B cell (primary cell): Measurements from ENCODE around the gene TBCC. TPM values are rescaled to one million over a fixed set of nuclear protein-coding genes. Genes with fewer than 3 reads are reported as not detected.

Experiments
- ATAC-seq: fragments of 200-7000 bp; cut with Tn5 transposase; one replicate; pipeline ENCODE4 v1.10.0; 2021; ENCODE audit warnings: low read depth, mild to moderate bottlenecking, moderate number of reproducible peaks, moderate library complexity
- CTCF ChIA-PET: fragments of 350-600 bp; sonication (Branson Sonifier 250); formaldehyde crosslinking; loops from one replicate; lab custom pipeline; 2021; ENCODE audit warnings: antibody characterized with exemption, inconsistent platforms; lab: Charles Lee
- POLR2A ChIA-PET: fragments of 350-600 bp; sonication (Branson Sonifier 250); formaldehyde crosslinking; loops from one replicate; lab custom pipeline; 2021; ENCODE audit warnings: antibody characterized with exemption; lab: Charles Lee
- DNase-seq: peaks from one replicate; pipeline ENCODE4 v3.0.0; 2013
- H2AFZ ChIP-seq: 2 replicates; pipeline ENCODE4 v1.6.1; 2012; ENCODE audit warnings: mild to moderate bottlenecking, low read depth, low read length; ENCODE audit not compliant: insufficient read depth, poor library complexity, severe bottlenecking
- H3K27ac ChIP-seq, 2 donors: 1 replicate in 1 of 2; 2 replicates in 1 of 2; pipeline ENCODE4 v1.5.1; 2012 to 2013; ENCODE audit warnings: low read length in 2 of 2, mild to moderate bottlenecking in 2 of 2, moderate library complexity in 1 of 2
- H3K27me3 ChIP-seq, 4 experiments: fragments of 200-600 bp in 1 of 4; sonication (generic) in 1 of 4; replicated peaks in 1 of 4; 1 replicate in 2 of 4; 2 replicates in 2 of 4; pipeline versions ENCODE4 v1.6.1 to v1.7.0; 2013 to 2016; ENCODE audit warnings: low read length in 3 of 4, mild to moderate bottlenecking in 2 of 4, mixed read lengths in 1 of 4, moderate library complexity in 1 of 4; ENCODE audit not compliant: insufficient read depth in 4 of 4, control insufficient read depth in 3 of 4; ENCODE audit errors: control extremely low read depth in 1 of 4
- H3K36me3 ChIP-seq, 2 experiments: replicated peaks in 1 of 2; 1 replicate in 1 of 2; 2 replicates in 1 of 2; pipeline versions ENCODE4 v1.6.1 to v1.7.1; 2013; ENCODE audit warnings: low read length in 1 of 2; ENCODE audit not compliant: insufficient read depth in 2 of 2, control insufficient read depth in 1 of 2; ENCODE audit errors: control extremely low read depth in 1 of 2, extremely low read depth in 1 of 2
- H3K4me1 ChIP-seq, 2 donors: fragments of 200-600 bp in 1 of 2; sonication (generic) in 1 of 2; 1 replicate in 1 of 2; 2 replicates in 1 of 2; pipeline versions ENCODE4 v1.5.1 to v1.6.1; 2013 to 2017; ENCODE audit warnings: low read length in 2 of 2; ENCODE audit not compliant: control insufficient read depth in 2 of 2, insufficient read depth in 2 of 2
- H3K4me2 ChIP-seq: replicated peaks from 2 replicates; pipeline ENCODE3; 2012; ENCODE audit warnings: mild to moderate bottlenecking, low read depth, low read length; ENCODE audit not compliant: poor library complexity, severe bottlenecking
- H3K4me3 ChIP-seq, 5 experiments: fragments of 200-600 bp in 1 of 5; sonication (generic) in 1 of 5; 1 replicate in 3 of 5; 2 replicates in 2 of 5; pipeline versions ENCODE4 v1.5.1 to v1.7.0; 2011 to 2016; ENCODE audit warnings: low read length in 4 of 5, mild to moderate bottlenecking in 4 of 5, low read depth in 2 of 5, control low read depth in 1 of 5, moderate library complexity in 1 of 5; ENCODE audit not compliant: insufficient read depth in 1 of 5; ENCODE audit errors: control extremely low read depth in 1 of 5, extremely low read depth in 1 of 5
- H3K79me2 ChIP-seq: fragments of 200-600 bp; sonication (generic); one replicate; pipeline ENCODE4 v1.6.0; 2016; ENCODE audit warnings: low read length; ENCODE audit not compliant: control insufficient read depth, insufficient read depth
- H3K9ac ChIP-seq: fragments of 200-600 bp; sonication (generic); 2 replicates; pipeline ENCODE4 v1.6.1; 2017; ENCODE audit warnings: mild to moderate bottlenecking, low read length, moderate library complexity
- H3K9me3 ChIP-seq, 3 donors: one replicate each; pipeline versions ENCODE4 v1.6.1 to v1.7.1; 2013; ENCODE audit warnings: low read length in 2 of 3; ENCODE audit not compliant: control insufficient read depth in 2 of 3, insufficient read depth in 1 of 3; ENCODE audit errors: control extremely low read depth in 1 of 3
- H4K20me1 ChIP-seq: 2 replicates; pipeline ENCODE4 v1.6.0; 2012; ENCODE audit warnings: mild to moderate bottlenecking, low read length; ENCODE audit not compliant: insufficient read depth, control insufficient read depth, poor library complexity, severe bottlenecking
- H3K27ac Mint-ChIP-seq: one replicate; pipeline ENCODE4 v1.8.0; 2021; ENCODE audit warnings: mixed read lengths
- H3K27me3 Mint-ChIP-seq: one replicate; pipeline ENCODE4 v1.8.0; 2021; ENCODE audit warnings: mixed read lengths
- H3K4me1 Mint-ChIP-seq: one replicate; pipeline ENCODE4 v1.8.0; 2021; ENCODE audit warnings: mixed read lengths
- H3K4me3 Mint-ChIP-seq: one replicate; pipeline ENCODE4 v1.8.0; 2021; ENCODE audit warnings: mixed read lengths
- H3K9me3 Mint-ChIP-seq: one replicate; pipeline ENCODE4 v1.8.0; 2022; ENCODE audit warnings: mixed read lengths; ENCODE audit not compliant: insufficient read depth
- EZH2 ChIP-seq: IDR thresholded peaks from 2 replicates; pipeline ENCODE4 v1.6.1; 2012; ENCODE audit warnings: borderline replicate concordance, low read depth, mild to moderate bottlenecking, moderate library complexity, low read length; ENCODE audit not compliant: insufficient read depth, poor library complexity, severe bottlenecking
- WGBS: methylation state at CpG from one replicate; pipeline ENCODE4 v1.1.5; 2013; ENCODE audit warnings: missing lambda C conversion rate; ENCODE audit not compliant: insufficient coverage; 5-methylcytosine and 5-hydroxymethylcytosine counted together
- intact Hi-C: fragments of 100-400 bp; cut with micrococcal nuclease; formaldehyde crosslinking; loops from one replicate; pipeline ENCODE4 v1.10.0; 2022
- polyA plus RNA-seq: library from polyadenylated mRNA; depleted of rRNA; stranded (reverse); fragments of >200 nt; gene quantifications from 2 replicates; pipeline ENCODE4 v1.2.3, GENCODE V29; 2012
- total RNA-seq, 2 donors: library from RNA; stranded (reverse); fragments of 120-200 nt in 1 of 2; gene quantifications; 1 replicate in 1 of 2; 2 replicates in 1 of 2; pipeline versions ENCODE4 v1.2.3 to v1.2.4, GENCODE V29; 2013 to 2022
- TF ChIP-seq, protein P1 (sequence below): fragments of 200-600 bp; IDR thresholded peaks from one replicate; pipeline ENCODE4 v1.8.0; 2022; ENCODE audit warnings: antibody characterized with exemption, mild to moderate bottlenecking

TBCC gene
- total and polyA plus RNA-seq, 2 donors (not counting 1 experiment from before 2014, with no cell fraction given) = 35.7 to 55.7 TPM

DNA sequence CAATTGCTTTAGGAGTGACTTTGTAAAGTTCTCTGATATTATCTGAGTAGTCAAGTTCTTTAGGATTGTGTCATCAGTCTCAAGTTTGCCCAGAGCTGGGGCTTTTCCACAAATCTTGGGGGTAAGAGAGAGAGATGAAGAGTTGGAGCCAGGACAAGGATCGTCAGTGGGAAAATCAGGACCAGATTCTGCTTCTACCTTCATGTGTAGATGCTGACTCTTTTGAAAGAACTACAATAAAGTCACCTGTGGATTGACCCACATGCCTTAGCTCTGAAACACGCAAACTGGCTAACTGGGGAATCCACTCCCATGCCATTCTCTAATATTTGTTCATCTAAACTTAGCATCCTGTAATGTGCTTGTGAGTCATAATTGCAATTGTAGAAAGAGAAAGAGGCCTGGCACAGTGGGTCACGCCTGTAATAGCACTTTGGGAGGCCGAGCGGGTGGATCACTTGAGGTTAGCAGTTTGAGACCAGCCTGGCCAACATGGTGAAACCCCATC is 20.3 kb upstream of the TBCC start:
- H3K27me3 Mint-ChIP-seq = no peaks in the 10 kb centered on the region
- DNase-seq = no peak
- TF ChIP-seq EZH2 = no peak
- TF ChIP-seq, protein P1, sequence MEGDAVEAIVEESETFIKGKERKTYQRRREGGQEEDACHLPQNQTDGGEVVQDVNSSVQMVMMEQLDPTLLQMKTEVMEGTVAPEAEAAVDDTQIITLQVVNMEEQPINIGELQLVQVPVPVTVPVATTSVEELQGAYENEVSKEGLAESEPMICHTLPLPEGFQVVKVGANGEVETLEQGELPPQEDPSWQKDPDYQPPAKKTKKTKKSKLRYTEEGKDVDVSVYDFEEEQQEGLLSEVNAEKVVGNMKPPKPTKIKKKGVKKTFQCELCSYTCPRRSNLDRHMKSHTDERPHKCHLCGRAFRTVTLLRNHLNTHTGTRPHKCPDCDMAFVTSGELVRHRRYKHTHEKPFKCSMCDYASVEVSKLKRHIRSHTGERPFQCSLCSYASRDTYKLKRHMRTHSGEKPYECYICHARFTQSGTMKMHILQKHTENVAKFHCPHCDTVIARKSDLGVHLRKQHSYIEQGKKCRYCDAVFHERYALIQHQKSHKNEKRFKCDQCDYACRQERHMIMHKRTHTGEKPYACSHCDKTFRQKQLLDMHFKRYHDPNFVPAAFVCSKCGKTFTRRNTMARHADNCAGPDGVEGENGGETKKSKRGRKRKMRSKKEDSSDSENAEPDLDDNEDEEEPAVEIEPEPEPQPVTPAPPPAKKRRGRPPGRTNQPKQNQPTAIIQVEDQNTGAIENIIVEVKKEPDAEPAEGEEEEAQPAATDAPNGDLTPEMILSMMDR = no peak
- Histone ChIP-seq H3K4me3 (no peak overlapping the region), H3K9ac (no peak overlapping the region), H3K79me2 (peaks cover 10% of the 10 kb centered on the region), H3K4me2 (no peak overlapping the region), H4K20me1 (no peaks in the 10 kb centered on the region), H3K4me1 (peaks cover 5 to 8% of the 10 kb centered on the region in 2 donors), H3K9me3 (no peaks in the 10 kb centered on the region), H3K36me3 (peaks cover 2 to 5% of the 10 kb centered on the region in 2 experiments), H3K27me3 (no peaks in the 10 kb centered on the region), H3K27ac (no peak overlapping the region), H2AFZ (no peak overlapping the region)
- intact Hi-C loops = no loop called here
- no peak overlapping the region for H3K27ac Mint-ChIP-seq
- ChIA-PET CTCF (no interaction called here), POLR2A (no interaction called here)
- 90% methylated on average over 2 of the region's 5 CpGs for WGBS
- peaks cover 12% of the 10 kb centered on the region for H3K4me1 Mint-ChIP-seq
- no peak overlapping the region for H3K4me3 Mint-ChIP-seq
- ATAC-seq = no peak
- H3K9me3 Mint-ChIP-seq = no peaks in the 10 kb centered on the region

DNA sequence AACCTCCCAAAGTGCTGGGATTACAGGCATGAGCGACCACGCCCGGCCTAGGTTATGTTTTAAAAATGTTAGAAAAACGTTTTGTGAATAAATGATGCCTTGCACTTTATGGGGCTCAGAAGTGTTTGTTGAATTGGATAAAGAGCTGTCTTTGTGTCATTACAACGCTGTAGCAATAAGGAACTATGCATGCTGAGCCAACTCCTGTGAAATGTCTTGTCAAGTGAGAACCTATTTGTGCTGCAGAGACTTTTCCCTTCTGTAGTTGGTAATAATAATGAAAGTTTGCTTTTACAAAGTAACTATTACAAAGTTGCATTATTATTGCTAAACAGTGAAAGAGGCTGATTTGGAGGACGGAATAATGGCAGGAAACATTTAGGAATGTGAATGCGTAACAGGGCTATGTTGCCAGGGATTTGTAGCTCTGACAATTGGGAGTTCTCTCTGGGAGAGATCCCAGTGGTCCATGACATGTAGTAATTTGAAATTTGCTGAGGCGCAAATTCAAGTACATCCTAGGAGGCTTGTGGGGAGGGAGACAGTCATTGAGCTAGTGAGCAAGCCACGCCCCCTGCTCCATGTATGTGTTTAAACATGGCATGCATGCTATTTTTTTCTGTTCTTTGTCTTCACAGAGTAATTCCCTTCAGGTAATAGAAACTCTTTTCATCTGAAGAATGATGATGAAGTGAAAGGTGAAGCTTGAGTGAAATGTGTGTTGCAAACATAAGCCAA is 19.2 kb upstream of the TBCC start:
- H3K4me3 ChIP-seq = no peak overlapping the region
- no peak overlapping the region for H3K4me2 ChIP-seq
- H3K4me1 Mint-ChIP-seq = peaks cover 7% of the 10 kb centered on the region
- no peak overlapping the region for H3K4me3 Mint-ChIP-seq
- no peaks in the 10 kb centered on the region for H4K20me1 ChIP-seq
- no peaks in the 10 kb centered on the region for H3K9me3 Mint-ChIP-seq
- no peaks in the 10 kb centered on the region for H3K27me3 Mint-ChIP-seq
- no peaks in the 10 kb centered on the region for H3K27me3 ChIP-seq
- H3K9me3 ChIP-seq = no peaks in the 10 kb centered on the region
- H3K9ac ChIP-seq = no peak overlapping the region
- POLR2A ChIA-PET = interaction anchor here (0.6 kb wide), 2 partner anchors 17 to 25 kb away, joined by 3 to 4 read pairs; partner anchors contain the start of gene BICRAL
- H3K27ac ChIP-seq = no peak overlapping the region
- intact Hi-C loops = no loop called here
- H3K4me1 ChIP-seq = no peaks in the 10 kb centered on the region
- no peak for TF ChIP-seq EZH2
- TF ChIP-seq, protein P1 = no peak
- DNase-seq (no peak), ATAC-seq (no peak)
- peaks cover 2 to 5% of the 10 kb centered on the region in 2 experiments for H3K36me3 ChIP-seq
- WGBS = 91% methylated on average over 6 of the region's 9 CpGs
- peaks cover 20% of the 10 kb centered on the region for H3K79me2 ChIP-seq
- H3K27ac Mint-ChIP-seq = no peak overlapping the region
- CTCF ChIA-PET = interaction anchor here (0.6 to 1.1 kb wide), 3 partner anchors 14 to 21 kb away, joined by 3 read pairs; no protein-coding TSS in a partner anchor
- H2AFZ ChIP-seq = no peak overlapping the region
